Measurements from ENCODE around the gene GJA9.

- TF ChIP-seq POLR2AphosphoS5 (IDR thresholded peaks at IDR 0.05; ENCODE audit: low read depth, low read length) (no peak), POLR2A (IDR thresholded peaks at IDR 0.05; ENCODE audit: low read depth, low read length) (no peak), SPI1 (IDR thresholded peaks at IDR 0.05; ENCODE audit: low read depth, low read length) (no peak), PAX5 (IDR thresholded peaks at IDR 0.05; ENCODE audit: insufficient read depth, low read length, severe bottlenecking) (no peak)
Measured at GRCh38 chr1:38917337-38917736, 36.0 kb upstream of the GJA9 start.

All from GM12891 (cell line).